ENCODE measurements around the gene PSMC3IP.

DNA sequence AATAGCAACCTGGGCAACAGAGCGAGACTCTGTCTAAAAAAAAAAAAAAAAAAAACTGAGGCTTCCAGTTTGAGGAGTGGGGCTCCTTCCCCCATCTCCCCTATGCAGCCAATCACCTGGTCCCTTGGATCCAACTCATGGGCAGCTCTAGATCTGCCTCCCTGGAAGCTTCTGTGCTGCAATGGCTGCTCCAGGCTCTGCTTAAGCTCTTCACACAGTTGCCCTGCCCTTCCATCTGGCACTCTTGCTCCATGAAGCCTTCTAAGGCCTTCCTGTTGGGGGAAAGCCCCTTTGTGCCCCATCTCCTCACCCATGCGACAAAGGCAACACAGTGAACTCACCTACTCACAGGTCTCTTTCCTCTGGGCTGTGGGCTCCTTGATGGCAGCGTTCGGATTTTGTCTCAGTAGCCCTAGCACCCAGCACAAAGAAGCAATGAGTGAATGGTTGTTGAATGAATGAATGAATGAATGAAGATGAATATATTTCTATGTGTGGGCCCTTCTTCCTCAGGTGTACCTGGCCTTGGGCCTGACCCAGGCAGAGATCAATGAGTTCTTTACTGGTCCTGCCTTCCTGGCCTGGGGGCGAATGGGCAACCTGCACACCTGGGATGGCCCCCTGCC is 39.6 kb downstream of the PSMC3IP start:
- TF ChIP-seq, protein P1, sequence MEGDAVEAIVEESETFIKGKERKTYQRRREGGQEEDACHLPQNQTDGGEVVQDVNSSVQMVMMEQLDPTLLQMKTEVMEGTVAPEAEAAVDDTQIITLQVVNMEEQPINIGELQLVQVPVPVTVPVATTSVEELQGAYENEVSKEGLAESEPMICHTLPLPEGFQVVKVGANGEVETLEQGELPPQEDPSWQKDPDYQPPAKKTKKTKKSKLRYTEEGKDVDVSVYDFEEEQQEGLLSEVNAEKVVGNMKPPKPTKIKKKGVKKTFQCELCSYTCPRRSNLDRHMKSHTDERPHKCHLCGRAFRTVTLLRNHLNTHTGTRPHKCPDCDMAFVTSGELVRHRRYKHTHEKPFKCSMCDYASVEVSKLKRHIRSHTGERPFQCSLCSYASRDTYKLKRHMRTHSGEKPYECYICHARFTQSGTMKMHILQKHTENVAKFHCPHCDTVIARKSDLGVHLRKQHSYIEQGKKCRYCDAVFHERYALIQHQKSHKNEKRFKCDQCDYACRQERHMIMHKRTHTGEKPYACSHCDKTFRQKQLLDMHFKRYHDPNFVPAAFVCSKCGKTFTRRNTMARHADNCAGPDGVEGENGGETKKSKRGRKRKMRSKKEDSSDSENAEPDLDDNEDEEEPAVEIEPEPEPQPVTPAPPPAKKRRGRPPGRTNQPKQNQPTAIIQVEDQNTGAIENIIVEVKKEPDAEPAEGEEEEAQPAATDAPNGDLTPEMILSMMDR (IDR thresholded peaks at IDR 0.05) = no peak
- no peak for TF ChIP-seq POLR2A (IDR thresholded peaks at IDR 0.05)

All from tibial nerve (tissue), 3 donors.